Measurements from ENCODE around the gene TENM3.
A peak's percentile ranks its signal among the peaks of the same experiment; 100 is the strongest.

TENM3 gene

GRCh38 chr4:182413550-182413949, 170.3 kb downstream of the TENM3 start:
- DNase-seq, result no peak

GRCh38 chr4:182415116-182415515, 171.9 kb downstream of the TENM3 start:
- DNase-seq, result no peak

- DNase-seq, result no peak
These were observed 172.9 kb downstream of the TENM3 start for GRCh38 chr4:182416067-182416466.

GRCh38 chr4:182418054-182418734, 175.0 kb downstream of the TENM3 start:
- no peak for DNase-seq

GRCh38 chr4:182420189-182420588, 177.0 kb downstream of the TENM3 start:
- no peak for DNase-seq

GRCh38 chr4:182421753-182422152, 178.6 kb downstream of the TENM3 start:
- DNase-seq, result no peak

- no peak for DNase-seq
These were observed 182.1 kb downstream of the TENM3 start for GRCh38 chr4:182425302-182425701.

- no peak for DNase-seq
These were observed 183.7 kb downstream of the TENM3 start for GRCh38 chr4:182426901-182427300.

GRCh38 chr4:182427554-182427953, 184.4 kb downstream of the TENM3 start:
- DNase-seq, result no peak

GRCh38 chr4:182429896-182430295, 186.7 kb downstream of the TENM3 start:
- DNase-seq, result no peak

- DNase-seq, result no peak
These were observed 189.6 kb downstream of the TENM3 start for GRCh38 chr4:182432819-182433218.

- no peak for DNase-seq
These were observed 191.5 kb downstream of the TENM3 start for GRCh38 chr4:182434720-182435119.

GRCh38 chr4:182435401-182435800, 192.2 kb downstream of the TENM3 start:
- no peak for DNase-seq

- DNase-seq, result no peak
These were observed 199.9 kb downstream of the TENM3 start for GRCh38 chr4:182443070-182443469.

- no peak for DNase-seq
These were observed 204.6 kb downstream of the TENM3 start for GRCh38 chr4:182447767-182448280.

GRCh38 chr4:182448281-182449151, 205.3 kb downstream of the TENM3 start:
- DNase-seq, result peak; percentile 33

GRCh38 chr4:182449186-182449929, 206.2 kb downstream of the TENM3 start:
- no peak for DNase-seq

- DNase-seq, result no peak
These were observed 206.8 kb downstream of the TENM3 start for GRCh38 chr4:182449930-182450439.

GRCh38 chr4:182451441-182451840, 208.2 kb downstream of the TENM3 start:
- DNase-seq, result no peak

- no peak for DNase-seq
These were observed 210.6 kb downstream of the TENM3 start for GRCh38 chr4:182453830-182454229.

- DNase-seq, result no peak
These were observed 211.3 kb downstream of the TENM3 start for GRCh38 chr4:182454440-182455013.

- no peak for DNase-seq
These were observed 221.9 kb downstream of the TENM3 start for GRCh38 chr4:182465114-182465513.

GRCh38 chr4:182465979-182466378, 222.8 kb downstream of the TENM3 start:
- no peak for DNase-seq

Measured in stimulated activated CD4-positive, alpha-beta T cell treated with anti-CD3 and anti-CD28 coated beads, Interleukin-4, amount 100 ng/mL, for 24 hours (primary cell).